Panc1 (cell line): Measurements from ENCODE around the gene MED14. TPM values are rescaled to one million over a fixed set of nuclear protein-coding genes. Genes with fewer than 3 reads are reported as not detected.

Experiments used
- ATAC-seq: fragments of 200-7000 bp; cut with Tn5 transposase; 2 replicates; pipeline ENCODE4 v1.9.1; 2020; ENCODE audit warnings: mild to moderate bottlenecking, moderate library complexity
- BruUV-seq: library from RNA; stranded (reverse); fragments of 400-500 nt; replicated peaks from 2 replicates; lab custom pipeline; 2021; lab: Mats Ljungman, UMichigan
- CTCF ChIA-PET: fragments of 300-600 bp; sonication (Branson Sonifier 250); formaldehyde crosslinking; loops from one replicate; lab custom pipeline; 2022; ENCODE audit warnings: antibody characterized with exemption; lab: Charles Lee
- POLR2A ChIA-PET: fragments of 300-600 bp; sonication (Branson Sonifier 250); formaldehyde crosslinking; loops from one replicate; lab custom pipeline; 2022; ENCODE audit warnings: antibody characterized with exemption; lab: Charles Lee
- DNase-seq: peaks from one replicate; pipeline ENCODE4 v3.0.0-alpha.2; 2010; ENCODE audit warnings: low read depth, low spot score
- H3K27ac ChIP-seq: 2 replicates; pipeline ENCODE4 v1.5.1; 2011; ENCODE audit warnings: mild to moderate bottlenecking, low read length, inconsistent platforms
- H3K27me3 ChIP-seq: fragments of 200-500 bp; sonication (Bioruptor generic); 2 replicates; pipeline ENCODE4 v1.6.0; 2014; ENCODE audit warnings: low read length, inconsistent platforms; ENCODE audit not compliant: control insufficient read depth, insufficient read depth
- H3K36me3 ChIP-seq: fragments of 200-500 bp; sonication (Bioruptor generic); 2 replicates; pipeline ENCODE4 v1.5.1; 2014; ENCODE audit warnings: inconsistent platforms, mild to moderate bottlenecking, low read length, moderate library complexity; ENCODE audit not compliant: control insufficient read depth, insufficient read depth
- H3K4me1 ChIP-seq: 2 replicates; pipeline ENCODE4 v1.5.1; 2011; ENCODE audit warnings: inconsistent platforms, mild to moderate bottlenecking, low read length, moderate library complexity; ENCODE audit not compliant: control insufficient read depth, insufficient read depth
- H3K4me3 ChIP-seq, 2 experiments: 2 replicates each; pipeline ENCODE4 v1.5.1; 2011 to 2012; ENCODE audit warnings: low read depth in 2 of 2, low read length in 2 of 2, mild to moderate bottlenecking in 2 of 2, inconsistent platforms in 1 of 2, moderate library complexity in 1 of 2
- H3K9me3 ChIP-seq: fragments of 200-500 bp; sonication (Bioruptor generic); 2 replicates; pipeline ENCODE4 v1.5.1; 2014; ENCODE audit warnings: low read depth, mild to moderate bottlenecking, inconsistent platforms, low read length, moderate library complexity; ENCODE audit not compliant: control insufficient read depth, insufficient read depth
- POLR2AphosphoS5 ChIP-seq: IDR thresholded peaks from 2 replicates; pipeline ENCODE4 v1.6.1; 2012; ENCODE audit warnings: mild to moderate bottlenecking, low read depth, low read length, moderate library complexity
- SIN3A ChIP-seq: IDR thresholded peaks from 2 replicates; pipeline ENCODE4 v1.6.1; 2012; ENCODE audit warnings: low read depth, mild to moderate bottlenecking, low read length, moderate library complexity, borderline replicate concordance; ENCODE audit not compliant: insufficient read depth
- TCF7L2 ChIP-seq: IDR thresholded peaks from 2 replicates; pipeline ENCODE4 v1.6.1; 2011; ENCODE audit warnings: mild to moderate bottlenecking, low read depth, low read length, inconsistent platforms
- in situ Hi-C: cut with HindIII; loops from 2 replicates; pipeline ENCODE4 v1.10.0; 2016; ENCODE audit warnings: low sequenced_read_pairs, low pct_unique_long_range_greater_than_20kb
- intact Hi-C: fragments of 100-400 bp; cut with micrococcal nuclease; formaldehyde crosslinking; loops from one replicate; pipeline ENCODE4 v1.10.0; 2022; ENCODE audit not compliant: unreplicated experiment
- total RNA-seq: library from RNA; stranded (reverse); gene quantifications from one replicate; pipeline ENCODE4 v1.2.1, GENCODE V29; 2021; ENCODE audit not compliant: unreplicated experiment
- TF ChIP-seq, protein P1 (sequence below): fragments of 450-650 bp; IDR thresholded peaks from 2 replicates; pipeline ENCODE4 v1.5.1; 2017; ENCODE audit warnings: mild to moderate bottlenecking
- TF ChIP-seq, protein P2 (sequence below), 2 experiments: IDR thresholded peaks; 2 replicates each; pipeline ENCODE4 v1.6.1; 2011 to 2012; ENCODE audit warnings: low read depth in 2 of 2, control low read depth in 1 of 2, low read length in 1 of 2, mild to moderate bottlenecking in 1 of 2, moderate library complexity in 1 of 2; ENCODE audit not compliant: insufficient read depth in 1 of 2

Gene MED14
- total RNA-seq, 1 experiment from 2014 or later: 45.4 TPM

DNA sequence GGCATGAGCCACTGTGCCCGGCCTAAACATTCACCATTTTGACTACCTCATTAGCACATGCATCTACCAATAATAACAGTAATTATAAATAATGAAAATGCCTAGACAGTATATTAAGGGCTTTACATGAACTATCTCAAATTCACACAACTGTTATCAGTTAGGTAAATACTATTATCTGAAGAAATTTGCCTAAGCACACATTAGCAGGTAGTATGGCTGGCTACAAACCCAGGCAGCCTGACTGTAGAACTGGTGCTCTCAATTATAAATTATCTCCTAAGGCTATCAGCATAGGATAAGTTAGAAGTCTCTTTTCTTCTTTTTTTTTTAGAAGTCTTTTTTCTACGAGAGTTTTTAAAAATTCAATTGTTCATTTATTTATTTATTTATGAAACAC is 73.9 kb downstream of the MED14 start:
- DNase-seq: no peak
- intact Hi-C loops (no loop called here), in situ Hi-C loops (no loop called here)
- no peaks in the 10 kb centered on the region for H3K27me3 ChIP-seq
- no peak overlapping the region for H3K27ac ChIP-seq
- no peaks in the 10 kb centered on the region for H3K9me3 ChIP-seq
- no TSS peak for BruUV-seq
- ChIA-PET POLR2A (no interaction called here), CTCF (no interaction called here)
- no peak for ATAC-seq
- no peaks in the 10 kb centered on the region; the same call in 1 of the 2 replicates for H3K36me3 ChIP-seq
- H3K4me1 ChIP-seq: no peaks in the 10 kb centered on the region
- no peak overlapping the region for H3K4me3 ChIP-seq
- TF ChIP-seq POLR2AphosphoS5 (no peak), TCF7L2 (no peak), SIN3A (no peak)
- TF ChIP-seq, protein P1, sequence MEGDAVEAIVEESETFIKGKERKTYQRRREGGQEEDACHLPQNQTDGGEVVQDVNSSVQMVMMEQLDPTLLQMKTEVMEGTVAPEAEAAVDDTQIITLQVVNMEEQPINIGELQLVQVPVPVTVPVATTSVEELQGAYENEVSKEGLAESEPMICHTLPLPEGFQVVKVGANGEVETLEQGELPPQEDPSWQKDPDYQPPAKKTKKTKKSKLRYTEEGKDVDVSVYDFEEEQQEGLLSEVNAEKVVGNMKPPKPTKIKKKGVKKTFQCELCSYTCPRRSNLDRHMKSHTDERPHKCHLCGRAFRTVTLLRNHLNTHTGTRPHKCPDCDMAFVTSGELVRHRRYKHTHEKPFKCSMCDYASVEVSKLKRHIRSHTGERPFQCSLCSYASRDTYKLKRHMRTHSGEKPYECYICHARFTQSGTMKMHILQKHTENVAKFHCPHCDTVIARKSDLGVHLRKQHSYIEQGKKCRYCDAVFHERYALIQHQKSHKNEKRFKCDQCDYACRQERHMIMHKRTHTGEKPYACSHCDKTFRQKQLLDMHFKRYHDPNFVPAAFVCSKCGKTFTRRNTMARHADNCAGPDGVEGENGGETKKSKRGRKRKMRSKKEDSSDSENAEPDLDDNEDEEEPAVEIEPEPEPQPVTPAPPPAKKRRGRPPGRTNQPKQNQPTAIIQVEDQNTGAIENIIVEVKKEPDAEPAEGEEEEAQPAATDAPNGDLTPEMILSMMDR: no peak
- TF ChIP-seq, protein P2, sequence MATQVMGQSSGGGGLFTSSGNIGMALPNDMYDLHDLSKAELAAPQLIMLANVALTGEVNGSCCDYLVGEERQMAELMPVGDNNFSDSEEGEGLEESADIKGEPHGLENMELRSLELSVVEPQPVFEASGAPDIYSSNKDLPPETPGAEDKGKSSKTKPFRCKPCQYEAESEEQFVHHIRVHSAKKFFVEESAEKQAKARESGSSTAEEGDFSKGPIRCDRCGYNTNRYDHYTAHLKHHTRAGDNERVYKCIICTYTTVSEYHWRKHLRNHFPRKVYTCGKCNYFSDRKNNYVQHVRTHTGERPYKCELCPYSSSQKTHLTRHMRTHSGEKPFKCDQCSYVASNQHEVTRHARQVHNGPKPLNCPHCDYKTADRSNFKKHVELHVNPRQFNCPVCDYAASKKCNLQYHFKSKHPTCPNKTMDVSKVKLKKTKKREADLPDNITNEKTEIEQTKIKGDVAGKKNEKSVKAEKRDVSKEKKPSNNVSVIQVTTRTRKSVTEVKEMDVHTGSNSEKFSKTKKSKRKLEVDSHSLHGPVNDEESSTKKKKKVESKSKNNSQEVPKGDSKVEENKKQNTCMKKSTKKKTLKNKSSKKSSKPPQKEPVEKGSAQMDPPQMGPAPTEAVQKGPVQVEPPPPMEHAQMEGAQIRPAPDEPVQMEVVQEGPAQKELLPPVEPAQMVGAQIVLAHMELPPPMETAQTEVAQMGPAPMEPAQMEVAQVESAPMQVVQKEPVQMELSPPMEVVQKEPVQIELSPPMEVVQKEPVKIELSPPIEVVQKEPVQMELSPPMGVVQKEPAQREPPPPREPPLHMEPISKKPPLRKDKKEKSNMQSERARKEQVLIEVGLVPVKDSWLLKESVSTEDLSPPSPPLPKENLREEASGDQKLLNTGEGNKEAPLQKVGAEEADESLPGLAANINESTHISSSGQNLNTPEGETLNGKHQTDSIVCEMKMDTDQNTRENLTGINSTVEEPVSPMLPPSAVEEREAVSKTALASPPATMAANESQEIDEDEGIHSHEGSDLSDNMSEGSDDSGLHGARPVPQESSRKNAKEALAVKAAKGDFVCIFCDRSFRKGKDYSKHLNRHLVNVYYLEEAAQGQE (IDR thresholded peaks at IDR 0.05; ENCODE audit: insufficient read depth in 1 of 2, low read depth in 2 of 2, low read length in 1 of 2): no peak

GRCh38 chrX:40660381-40660780 is 75.0 kb downstream of the MED14 start:
- H3K4me3 ChIP-seq: no peak overlapping the region
- in situ Hi-C loops: no loop called here
- ATAC-seq: no peak
- intact Hi-C loops: no loop called here
- H3K27ac ChIP-seq: no peak overlapping the region
- CTCF ChIA-PET: no interaction called here
- BruUV-seq: no TSS peak
- H3K9me3 ChIP-seq: no peaks in the 10 kb centered on the region
- DNase-seq: no peak
- H3K4me1 ChIP-seq: no peaks in the 10 kb centered on the region
- TF ChIP-seq SIN3A (no peak), TCF7L2 (no peak), POLR2AphosphoS5 (no peak)
- TF ChIP-seq, protein P1: no peak
- TF ChIP-seq, protein P2 (IDR thresholded peaks at IDR 0.05; ENCODE audit: insufficient read depth in 1 of 2, low read depth in 2 of 2, low read length in 1 of 2): no peak
- H3K27me3 ChIP-seq: no peaks in the 10 kb centered on the region
- H3K36me3 ChIP-seq: no peaks in the 10 kb centered on the region; the same call in 1 of the 2 replicates
- POLR2A ChIA-PET: no interaction called here
